Testis (tissue), 2 donors: ENCODE data around the gene MOG.

Experiments
- POLR2A ChIP-seq: fragments of 450-650 bp; IDR thresholded peaks from one replicate; pipeline ENCODE4 v1.6.1; 2017; ENCODE audit warnings: antibody characterized with exemption, mild to moderate bottlenecking, moderate library complexity
- TF ChIP-seq, protein P1 (sequence below), 3 experiments: fragments of 450-650 bp in 2 of 3; fragments of 200-600 bp in 1 of 3; sonication (generic) in 1 of 3; IDR thresholded peaks; one replicate each; pipeline ENCODE4 v1.5.1; 2016 to 2019; ENCODE audit warnings: antibody characterized with exemption in 3 of 3, mild to moderate bottlenecking in 2 of 3, moderate library complexity in 1 of 3

DNA sequence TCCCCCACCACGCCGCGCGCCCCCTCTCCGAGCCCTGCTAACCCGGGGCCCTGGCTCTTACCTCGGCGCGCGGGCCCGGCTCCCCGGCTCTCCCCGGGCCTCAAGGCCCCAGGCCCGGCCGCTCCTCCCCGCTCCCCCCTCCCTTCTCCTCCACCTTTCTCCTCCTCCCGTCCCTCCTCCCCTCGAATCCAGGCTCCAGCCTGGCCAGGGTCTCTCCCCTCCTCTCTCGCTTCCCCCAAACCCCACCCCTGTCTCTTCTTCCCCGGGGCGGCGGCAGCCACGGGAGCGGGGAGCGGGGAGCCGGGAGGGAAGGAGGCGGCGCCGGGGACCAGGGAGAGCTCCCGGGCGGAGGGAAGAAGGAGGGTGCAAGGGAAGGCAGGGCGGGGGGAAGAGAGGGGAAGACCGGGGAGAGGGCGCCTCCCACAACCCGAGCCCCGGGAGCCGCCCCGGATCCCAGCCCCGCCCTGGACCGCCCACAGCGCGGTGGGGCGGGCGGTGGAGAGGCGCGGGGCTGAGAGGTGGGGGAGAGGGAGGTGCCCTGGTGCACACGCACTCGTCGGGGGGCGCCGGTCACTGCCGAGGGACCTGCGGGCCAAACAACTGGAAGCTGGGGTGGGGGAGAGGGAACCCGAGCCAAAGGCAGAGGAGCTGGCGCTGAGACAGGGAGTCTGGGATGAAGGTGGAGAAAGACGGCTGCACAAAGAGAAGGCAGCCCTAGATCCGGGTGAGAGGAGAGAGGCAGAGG, 23.9 kb upstream of the MOG start, which contains the start of gene GABBR1:
- TF ChIP-seq POLR2A, result no peak
- TF ChIP-seq, protein P1, sequence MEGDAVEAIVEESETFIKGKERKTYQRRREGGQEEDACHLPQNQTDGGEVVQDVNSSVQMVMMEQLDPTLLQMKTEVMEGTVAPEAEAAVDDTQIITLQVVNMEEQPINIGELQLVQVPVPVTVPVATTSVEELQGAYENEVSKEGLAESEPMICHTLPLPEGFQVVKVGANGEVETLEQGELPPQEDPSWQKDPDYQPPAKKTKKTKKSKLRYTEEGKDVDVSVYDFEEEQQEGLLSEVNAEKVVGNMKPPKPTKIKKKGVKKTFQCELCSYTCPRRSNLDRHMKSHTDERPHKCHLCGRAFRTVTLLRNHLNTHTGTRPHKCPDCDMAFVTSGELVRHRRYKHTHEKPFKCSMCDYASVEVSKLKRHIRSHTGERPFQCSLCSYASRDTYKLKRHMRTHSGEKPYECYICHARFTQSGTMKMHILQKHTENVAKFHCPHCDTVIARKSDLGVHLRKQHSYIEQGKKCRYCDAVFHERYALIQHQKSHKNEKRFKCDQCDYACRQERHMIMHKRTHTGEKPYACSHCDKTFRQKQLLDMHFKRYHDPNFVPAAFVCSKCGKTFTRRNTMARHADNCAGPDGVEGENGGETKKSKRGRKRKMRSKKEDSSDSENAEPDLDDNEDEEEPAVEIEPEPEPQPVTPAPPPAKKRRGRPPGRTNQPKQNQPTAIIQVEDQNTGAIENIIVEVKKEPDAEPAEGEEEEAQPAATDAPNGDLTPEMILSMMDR (IDR thresholded peaks at IDR 0.05), result no peak
